HG02763 (cell line): ENCODE results near the gene CLEC4G.

Experiments used
- ATAC-seq: cut with Tn5 transposase; IDR thresholded peaks from one replicate; pipeline ENCODE4 v1.9.1; 2021; ENCODE audit warnings: mild to moderate bottlenecking, moderate library complexity; ENCODE audit not compliant: unreplicated experiment

The CLEC4G gene

GRCh38 chr19:7729831-7730285, 2.1 kb downstream of the CLEC4G start:
- ATAC-seq = no peak

GRCh38 chr19:7729211-7729610, 2.7 kb downstream of the CLEC4G start:
- no peak for ATAC-seq

- no peak for ATAC-seq
These were observed 6.1 kb downstream of the CLEC4G start for GRCh38 chr19:7725791-7726190.

- ATAC-seq = peak; percentile 45
These were observed 9.7 kb downstream of the CLEC4G start for GRCh38 chr19:7722231-7722651.

GRCh38 chr19:7720351-7720750, 11.6 kb downstream of the CLEC4G start:
- ATAC-seq = no peak

GRCh38 chr19:7718668-7719067, 13.2 kb downstream of the CLEC4G start:
- no peak for ATAC-seq

GRCh38 chr19:7716762-7717161, 15.1 kb downstream of the CLEC4G start:
- no peak for ATAC-seq

GRCh38 chr19:7715671-7716070, 16.2 kb downstream of the CLEC4G start:
- no peak for ATAC-seq

- no peak for ATAC-seq
These were observed 21.3 kb downstream of the CLEC4G start for GRCh38 chr19:7710616-7711015.

GRCh38 chr19:7709932-7710460, 21.9 kb downstream of the CLEC4G start:
- ATAC-seq = no peak

GRCh38 chr19:7706955-7707456, 24.9 kb downstream of the CLEC4G start:
- no peak for ATAC-seq

GRCh38 chr19:7706188-7706954, 25.5 kb downstream of the CLEC4G start:
- no peak for ATAC-seq

- peak; percentile 57 for ATAC-seq
These were observed 26.3 kb downstream of the CLEC4G start for GRCh38 chr19:7705387-7706187.

GRCh38 chr19:7704280-7705060, 27.4 kb downstream of the CLEC4G start:
- no peak for ATAC-seq

- no peak for ATAC-seq
These were observed 28.6 kb downstream of the CLEC4G start for GRCh38 chr19:7703332-7703731.

- ATAC-seq = peak; percentile 41
These were observed 30.1 kb downstream of the CLEC4G start, which contains the start of gene FCER2 for GRCh38 chr19:7701654-7702457. Gene FCER2 (minus strand): TSS chr19:7702131. CDS start chr19:7699760, 2,371 bp downstream.

GRCh38 chr19:7701049-7701653, 30.8 kb downstream of the CLEC4G start:
- no peak for ATAC-seq

GRCh38 chr19:7699417-7700401, 32.2 kb downstream of the CLEC4G start:
- ATAC-seq = no peak
